ENCODE measurements around the gene FBXL4.

The FBXL4 gene

DNA sequence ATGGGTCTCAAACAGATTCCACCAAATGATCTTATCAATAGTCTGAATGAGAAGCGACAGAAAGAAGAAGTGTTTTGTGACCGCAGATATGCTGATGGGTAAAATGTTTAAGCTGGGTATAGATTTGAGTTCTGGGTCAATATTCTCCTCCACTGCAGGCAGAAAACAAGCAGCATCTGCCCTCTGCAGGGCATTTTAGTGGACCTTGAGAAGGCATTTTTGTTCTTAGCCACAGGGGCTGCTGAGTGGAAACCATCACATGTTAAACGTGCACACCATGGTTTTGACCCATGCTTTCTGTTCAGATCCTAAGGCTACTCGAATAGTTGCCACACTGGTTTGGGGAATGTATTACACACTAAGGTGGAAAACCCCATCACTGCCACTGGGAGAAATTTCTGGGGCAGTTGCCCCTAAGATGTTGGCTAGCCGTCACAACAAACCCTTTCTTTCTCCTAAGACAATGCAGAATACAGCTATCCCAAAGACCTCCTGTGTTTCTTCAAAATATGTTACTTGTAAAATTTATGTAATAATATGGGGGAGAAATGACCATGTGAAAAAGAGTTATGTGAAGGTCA, 107.9 kb downstream of the FBXL4 start:
- H3K27me3 ChIP-seq (ENCODE audit: control insufficient read depth, insufficient read depth, low read length): peaks cover 99% of the 10 kb centered on the region

DNA sequence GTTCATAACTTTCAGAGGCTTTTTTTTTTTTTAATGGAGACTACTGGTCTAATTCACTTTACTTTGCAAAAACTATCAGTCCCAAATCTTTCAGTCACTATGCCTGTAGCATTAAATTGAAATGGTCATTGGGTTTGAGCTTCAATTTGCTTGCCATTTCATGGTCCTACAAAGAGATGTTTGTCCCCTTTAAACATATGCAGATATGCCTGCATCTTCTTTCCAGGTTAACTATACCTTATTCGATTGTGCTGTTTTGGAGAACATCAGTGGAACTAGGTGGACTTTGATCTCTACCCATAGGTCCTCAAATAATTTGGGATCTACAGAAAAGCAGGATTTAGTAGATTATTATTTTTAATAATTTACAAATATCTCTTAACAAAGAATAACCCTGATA, 108.8 kb downstream of the FBXL4 start:
- Histone ChIP-seq H3K9ac (ENCODE audit: low read depth, low read length) (no peak overlapping the region), H3K4me1 (ENCODE audit: control insufficient read depth, insufficient read depth, low read length) (peaks cover 42% of the 10 kb centered on the region), H3K9me3 (ENCODE audit: control insufficient read depth, insufficient read depth, low read length) (no peaks in the 10 kb centered on the region), H3K36me3 (ENCODE audit: control insufficient read depth, insufficient read depth, low read length) (no peaks in the 10 kb centered on the region), H3K4me3 (ENCODE audit: low read depth, low read length) (no peak overlapping the region), H3K27ac (ENCODE audit: low read depth, low read length) (no peak overlapping the region), H3K27me3 (ENCODE audit: control insufficient read depth, insufficient read depth, low read length) (peaks cover 96% of the 10 kb centered on the region)

More for the DNA sequence above, 107.9 kb downstream of the FBXL4 start:
- H3K4me1 ChIP-seq (ENCODE audit: control insufficient read depth, insufficient read depth, low read length): peaks cover 47% of the 10 kb centered on the region
- H3K36me3 ChIP-seq (ENCODE audit: control insufficient read depth, insufficient read depth, low read length): no peaks in the 10 kb centered on the region
- H3K9ac ChIP-seq (ENCODE audit: low read depth, low read length): no peak overlapping the region
- H3K9me3 ChIP-seq (ENCODE audit: control insufficient read depth, insufficient read depth, low read length): no peaks in the 10 kb centered on the region
- no peak overlapping the region for H3K27ac ChIP-seq (ENCODE audit: low read depth, low read length)
- H3K4me3 ChIP-seq (ENCODE audit: low read depth, low read length): no peak overlapping the region

DNA sequence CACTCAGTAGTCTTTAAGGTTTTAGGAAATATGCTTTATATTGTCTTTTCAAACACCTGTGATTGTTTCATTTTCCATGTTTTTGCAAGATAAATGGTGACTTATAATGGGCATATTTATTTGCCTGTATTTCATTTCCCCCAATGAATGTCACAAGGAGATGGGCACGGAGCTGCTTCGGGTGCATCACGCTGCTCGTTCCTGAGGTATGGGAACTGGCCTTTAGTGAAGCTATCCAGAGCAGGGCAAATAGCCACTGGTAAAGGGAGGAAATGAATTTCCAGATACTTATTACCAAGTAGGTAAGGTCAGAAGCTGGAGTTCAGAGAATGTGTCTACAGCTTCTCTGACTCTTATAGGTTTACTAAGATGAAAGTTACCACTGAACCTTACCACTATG, 109.7 kb downstream of the FBXL4 start:
- no peak overlapping the region for H3K4me3 ChIP-seq (ENCODE audit: low read depth, low read length)
- no peaks in the 10 kb centered on the region for H3K9me3 ChIP-seq (ENCODE audit: control insufficient read depth, insufficient read depth, low read length)
- H3K4me1 ChIP-seq (ENCODE audit: control insufficient read depth, insufficient read depth, low read length): peaks cover 39% of the 10 kb centered on the region
- H3K27ac ChIP-seq (ENCODE audit: low read depth, low read length): no peak overlapping the region
- H3K36me3 ChIP-seq (ENCODE audit: control insufficient read depth, insufficient read depth, low read length): no peaks in the 10 kb centered on the region
- H3K27me3 ChIP-seq (ENCODE audit: control insufficient read depth, insufficient read depth, low read length): peaks cover 96% of the 10 kb centered on the region
- no peak overlapping the region for H3K9ac ChIP-seq (ENCODE audit: low read depth, low read length)

DNA sequence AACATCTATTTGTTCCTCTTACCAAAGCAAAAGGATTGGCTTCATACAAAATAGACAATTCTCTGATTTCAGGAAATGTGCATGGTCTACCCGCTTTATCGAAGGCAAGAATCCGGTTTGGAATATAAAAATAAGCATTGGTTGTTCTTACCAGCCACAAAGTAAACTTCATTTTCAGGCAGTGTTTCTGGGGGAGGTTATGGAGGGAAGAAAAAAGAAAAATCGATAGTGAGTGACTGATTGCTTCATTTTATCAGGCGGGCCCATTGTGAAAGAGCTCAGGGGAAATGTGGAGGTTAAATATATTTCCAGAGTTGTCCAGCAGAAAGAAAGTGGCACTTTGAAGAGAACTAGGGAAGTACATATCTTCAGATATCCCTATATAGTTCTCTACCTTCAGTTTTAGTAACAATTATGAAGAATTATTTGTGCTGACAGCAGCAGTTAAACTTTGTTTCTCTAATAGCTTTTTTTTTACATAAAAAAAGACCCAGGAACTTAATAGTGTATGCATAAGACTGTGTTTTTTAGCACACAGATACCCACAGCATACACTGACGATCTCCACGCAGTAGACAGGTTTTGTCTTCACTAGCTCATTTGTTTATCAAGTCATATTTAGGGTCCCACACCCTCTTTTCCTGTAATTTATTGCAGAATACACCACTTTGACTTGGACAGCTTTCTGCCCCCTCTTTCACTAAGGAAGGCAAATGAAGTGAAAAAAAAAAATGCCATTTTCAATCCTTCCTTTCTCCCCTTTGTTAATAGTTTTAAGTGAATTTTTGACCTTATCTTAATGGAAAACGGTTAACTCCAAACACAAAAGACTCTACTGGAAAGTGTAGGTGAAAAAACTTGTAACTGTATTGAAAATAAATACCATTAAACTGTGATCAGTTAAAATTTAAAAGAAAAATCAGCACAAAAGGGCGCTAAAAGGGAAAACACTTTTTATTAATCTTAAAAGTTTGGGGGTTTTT, 110.5 kb downstream of the FBXL4 start:
- Histone ChIP-seq H3K36me3 (ENCODE audit: control insufficient read depth, insufficient read depth, low read length) (no peaks in the 10 kb centered on the region), H3K27me3 (ENCODE audit: control insufficient read depth, insufficient read depth, low read length) (peaks cover 96% of the 10 kb centered on the region), H3K9ac (ENCODE audit: low read depth, low read length) (no peak overlapping the region), H3K4me3 (ENCODE audit: low read depth, low read length) (peak overlapping the region; percentile 42; the same call in 1 of the 2 replicates), H3K9me3 (ENCODE audit: control insufficient read depth, insufficient read depth, low read length) (no peaks in the 10 kb centered on the region), H3K27ac (ENCODE audit: low read depth, low read length) (no peak overlapping the region), H3K4me1 (ENCODE audit: control insufficient read depth, insufficient read depth, low read length) (peaks cover 41% of the 10 kb centered on the region)

DNA sequence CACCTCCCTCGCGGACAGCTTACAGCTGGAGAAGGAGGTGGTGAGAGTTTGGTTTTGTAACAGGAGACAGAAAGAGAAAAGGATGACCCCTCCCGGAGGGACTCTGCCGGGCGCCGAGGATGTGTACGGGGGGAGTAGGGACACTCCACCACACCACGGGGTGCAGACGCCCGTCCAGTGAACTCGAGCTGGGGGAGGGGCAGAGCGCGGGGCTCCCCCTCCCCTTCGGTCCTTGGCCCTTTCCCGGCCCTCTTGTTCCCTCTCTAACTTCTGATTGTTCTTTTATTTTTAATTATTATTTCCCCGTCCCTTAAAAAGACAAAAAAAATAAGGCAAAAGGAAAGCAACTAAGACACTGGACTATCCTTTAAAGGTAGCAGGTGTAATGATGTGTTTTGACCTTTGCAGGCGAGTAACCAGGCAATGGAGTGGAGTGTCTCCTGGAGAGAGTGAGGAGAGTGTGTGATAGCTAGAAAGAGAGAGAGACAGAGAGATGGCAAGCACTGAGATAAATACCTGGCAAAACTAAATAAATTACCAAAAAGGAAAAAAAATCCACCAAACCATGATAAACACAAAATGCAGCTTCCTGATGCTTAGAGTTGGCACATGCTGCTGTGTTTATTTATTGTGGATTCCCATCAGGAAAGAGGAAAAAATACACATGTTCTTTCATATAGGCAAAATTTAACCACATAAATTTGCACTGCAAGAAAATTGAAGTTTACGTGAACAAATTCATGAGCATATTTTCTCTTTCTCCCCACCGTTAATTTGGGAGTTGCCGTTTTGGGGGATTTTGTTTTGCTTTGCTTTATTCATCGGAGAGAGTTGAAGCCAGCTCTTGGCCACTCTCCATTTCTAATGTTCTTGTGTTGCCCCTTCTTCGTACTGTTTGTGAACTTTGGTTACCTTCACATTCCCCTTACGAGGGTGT, 111.5 kb downstream of the FBXL4 start:
- Histone ChIP-seq H3K9me3 (ENCODE audit: control insufficient read depth, insufficient read depth, low read length) (no peaks in the 10 kb centered on the region), H3K4me1 (ENCODE audit: control insufficient read depth, insufficient read depth, low read length) (peaks cover 46% of the 10 kb centered on the region), H3K9ac (ENCODE audit: low read depth, low read length) (no peak overlapping the region), H3K4me3 (ENCODE audit: low read depth, low read length) (peak overlapping the region; percentile 42), H3K27me3 (ENCODE audit: control insufficient read depth, insufficient read depth, low read length) (peaks cover 96% of the 10 kb centered on the region), H3K27ac (ENCODE audit: low read depth, low read length) (no peak overlapping the region), H3K36me3 (ENCODE audit: control insufficient read depth, insufficient read depth, low read length) (no peaks in the 10 kb centered on the region)

DNA sequence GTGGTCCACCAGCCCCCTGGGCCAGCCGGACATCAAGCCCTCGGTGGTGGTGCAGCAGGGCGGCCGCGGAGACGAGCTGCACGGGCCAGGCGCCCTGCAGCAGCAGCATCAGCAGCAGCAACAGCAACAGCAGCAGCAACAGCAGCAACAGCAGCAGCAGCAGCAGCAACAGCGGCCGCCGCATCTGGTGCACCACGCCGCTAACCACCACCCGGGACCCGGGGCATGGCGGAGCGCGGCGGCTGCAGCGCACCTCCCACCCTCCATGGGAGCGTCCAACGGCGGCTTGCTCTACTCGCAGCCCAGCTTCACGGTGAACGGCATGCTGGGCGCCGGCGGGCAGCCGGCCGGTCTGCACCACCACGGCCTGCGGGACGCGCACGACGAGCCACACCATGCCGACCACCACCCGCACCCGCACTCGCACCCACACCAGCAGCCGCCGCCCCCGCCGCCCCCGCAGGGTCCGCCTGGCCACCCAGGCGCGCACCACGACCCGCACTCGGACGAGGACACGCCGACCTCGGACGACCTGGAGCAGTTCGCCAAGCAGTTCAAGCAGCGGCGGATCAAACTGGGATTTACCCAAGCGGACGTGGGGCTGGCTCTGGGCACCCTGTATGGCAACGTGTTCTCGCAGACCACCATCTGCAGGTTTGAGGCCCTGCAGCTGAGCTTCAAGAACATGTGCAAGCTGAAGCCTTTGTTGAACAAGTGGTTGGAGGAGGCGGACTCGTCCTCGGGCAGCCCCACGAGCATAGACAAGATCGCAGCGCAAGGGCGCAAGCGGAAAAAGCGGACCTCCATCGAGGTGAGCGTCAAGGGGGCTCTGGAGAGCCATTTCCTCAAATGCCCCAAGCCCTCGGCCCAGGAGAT, 112.4 kb downstream of the FBXL4 start:
- no peak overlapping the region for H3K27ac ChIP-seq (ENCODE audit: low read depth, low read length)
- H3K36me3 ChIP-seq (ENCODE audit: control insufficient read depth, insufficient read depth, low read length): no peaks in the 10 kb centered on the region
- H3K4me3 ChIP-seq (ENCODE audit: low read depth, low read length): peak overlapping the region; percentile 42
- H3K4me1 ChIP-seq (ENCODE audit: control insufficient read depth, insufficient read depth, low read length): peaks cover 53% of the 10 kb centered on the region
- H3K9me3 ChIP-seq (ENCODE audit: control insufficient read depth, insufficient read depth, low read length): no peaks in the 10 kb centered on the region
- no peak overlapping the region for H3K9ac ChIP-seq (ENCODE audit: low read depth, low read length)
- H3K27me3 ChIP-seq (ENCODE audit: control insufficient read depth, insufficient read depth, low read length): peaks cover 96% of the 10 kb centered on the region

DNA sequence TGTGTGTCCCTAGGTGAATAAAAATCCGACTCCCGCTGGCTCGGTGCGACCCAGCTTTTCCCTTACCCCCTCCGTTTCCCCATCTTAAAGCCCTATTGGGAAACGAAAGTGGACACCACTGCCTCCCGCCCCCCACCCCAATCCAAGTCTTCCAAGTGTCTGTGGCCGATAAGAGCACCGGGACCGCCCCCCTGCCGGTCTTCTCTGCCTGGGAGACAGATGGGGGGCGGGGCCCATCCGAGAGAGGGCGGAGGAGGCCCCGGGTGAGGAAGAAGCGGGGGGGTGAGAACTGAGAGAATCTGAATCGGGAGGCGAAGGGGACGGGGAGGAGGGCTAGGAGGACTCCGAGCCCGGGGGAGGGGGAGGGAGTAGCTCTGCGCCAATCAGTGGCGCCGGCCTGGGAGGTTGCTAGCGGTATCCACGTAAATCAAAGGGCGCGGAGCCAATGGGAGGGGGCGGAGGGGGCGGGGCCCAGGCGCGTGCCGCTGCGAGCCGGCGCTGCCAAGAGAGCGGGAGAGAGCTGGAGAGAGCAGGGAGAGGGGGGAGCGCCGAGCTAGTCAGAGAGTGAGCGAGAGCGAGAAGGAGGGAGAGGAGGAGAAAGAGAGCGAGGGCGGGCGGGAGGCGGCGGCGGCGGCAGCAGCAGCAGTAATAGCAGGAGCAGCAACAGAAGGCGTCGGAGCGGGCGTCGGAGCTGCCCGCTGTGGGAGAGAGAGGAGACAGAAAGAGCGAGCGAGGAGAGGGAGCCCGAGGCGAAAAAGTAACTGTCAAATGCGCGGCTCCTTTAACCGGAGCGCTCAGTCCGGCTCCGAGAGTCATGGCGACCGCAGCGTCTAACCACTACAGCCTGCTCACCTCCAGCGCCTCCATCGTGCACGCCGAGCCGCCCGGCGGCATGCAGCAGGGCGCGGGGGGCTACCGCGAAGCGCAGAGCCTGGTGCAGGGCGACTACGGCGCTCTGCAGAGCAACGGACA, 113.4 kb downstream of the FBXL4 start, which contains the start of gene POU3F2:
Gene POU3F2, plus strand, starts transcription at position 515 of the 972 bp plus-strand sequence. Its CDS starts 300 bp downstream, at position 815.
- H3K4me1 ChIP-seq (ENCODE audit: control insufficient read depth, insufficient read depth, low read length): peaks cover 55% of the 10 kb centered on the region
- H3K4me3 ChIP-seq (ENCODE audit: low read depth, low read length): peak within 1 kb of the TSS; percentile 59
- no peaks in the 10 kb centered on the region for H3K36me3 ChIP-seq (ENCODE audit: control insufficient read depth, insufficient read depth, low read length)
- H3K9me3 ChIP-seq (ENCODE audit: control insufficient read depth, insufficient read depth, low read length): no peaks in the 10 kb centered on the region
- no peak within 1 kb of the TSS for H3K27ac ChIP-seq (ENCODE audit: low read depth, low read length)
- H3K9ac ChIP-seq (ENCODE audit: low read depth, low read length): no peak within 1 kb of the TSS
- H3K27me3 ChIP-seq (ENCODE audit: control insufficient read depth, insufficient read depth, low read length): peaks cover 96% of the 10 kb centered on the region

DNA sequence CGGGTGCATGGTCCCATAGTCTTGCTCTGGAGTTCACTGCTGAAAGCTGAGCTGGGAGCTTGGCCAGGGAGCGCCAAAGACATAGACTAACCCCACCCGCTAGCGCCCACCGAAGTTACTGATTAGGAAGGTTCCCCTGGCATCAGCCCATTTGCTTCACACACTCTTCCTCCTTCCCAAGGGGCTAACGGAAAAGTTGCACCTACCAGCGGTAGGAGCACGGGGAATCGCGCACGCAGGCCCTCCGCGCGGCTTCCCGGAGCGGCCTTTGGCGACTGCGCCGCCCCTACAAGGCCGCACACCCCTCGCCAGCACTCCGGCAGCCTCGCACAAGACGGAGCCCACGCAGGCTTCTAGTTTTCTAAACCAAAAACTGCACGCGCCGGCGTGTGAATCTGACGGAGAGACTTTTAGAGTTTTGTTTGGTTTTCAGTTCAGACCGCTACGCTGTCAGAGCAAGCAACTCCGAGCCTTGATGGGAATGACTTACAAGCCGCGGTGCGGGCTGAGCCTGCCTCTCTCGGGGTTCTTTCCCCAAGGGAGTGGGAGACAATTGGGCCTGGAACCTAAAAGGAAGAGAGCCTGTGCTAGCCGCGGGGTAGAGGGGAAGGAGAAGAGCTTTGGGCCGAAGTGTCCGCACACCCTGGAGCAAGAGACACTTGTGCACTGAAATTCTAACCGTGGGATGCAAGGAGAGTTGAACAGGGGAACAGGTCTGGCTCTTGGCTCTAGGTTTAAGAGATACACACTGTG, 114.3 kb downstream of the FBXL4 start:
- Histone ChIP-seq H3K36me3 (ENCODE audit: control insufficient read depth, insufficient read depth, low read length) (no peaks in the 10 kb centered on the region), H3K4me1 (ENCODE audit: control insufficient read depth, insufficient read depth, low read length) (peaks cover 56% of the 10 kb centered on the region), H3K9me3 (ENCODE audit: control insufficient read depth, insufficient read depth, low read length) (no peaks in the 10 kb centered on the region), H3K4me3 (ENCODE audit: low read depth, low read length) (peak overlapping the region; percentile 57), H3K27ac (ENCODE audit: low read depth, low read length) (no peak overlapping the region), H3K27me3 (ENCODE audit: control insufficient read depth, insufficient read depth, low read length) (peaks cover 96% of the 10 kb centered on the region), H3K9ac (ENCODE audit: low read depth, low read length) (no peak overlapping the region)

DNA sequence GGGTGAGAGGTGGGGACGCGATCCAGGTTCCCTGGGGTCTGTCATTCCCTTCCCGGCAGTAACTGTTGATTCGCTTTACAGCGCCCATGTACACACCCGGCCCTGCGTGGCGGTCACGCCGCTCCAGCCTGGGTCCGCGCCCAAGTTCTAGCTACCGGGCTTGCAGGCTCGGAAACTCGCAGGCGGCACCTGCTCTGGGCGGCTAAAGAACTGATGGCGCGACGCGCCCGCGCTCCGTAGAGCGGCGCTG, 114.8 kb downstream of the FBXL4 start:
- Histone ChIP-seq H3K27me3 (ENCODE audit: control insufficient read depth, insufficient read depth, low read length) (peaks cover 96% of the 10 kb centered on the region), H3K27ac (ENCODE audit: low read depth, low read length) (no peak overlapping the region), H3K9ac (ENCODE audit: low read depth, low read length) (no peak overlapping the region), H3K36me3 (ENCODE audit: control insufficient read depth, insufficient read depth, low read length) (no peaks in the 10 kb centered on the region), H3K9me3 (ENCODE audit: control insufficient read depth, insufficient read depth, low read length) (no peaks in the 10 kb centered on the region), H3K4me3 (ENCODE audit: low read depth, low read length) (peak overlapping the region; percentile 57), H3K4me1 (ENCODE audit: control insufficient read depth, insufficient read depth, low read length) (peaks cover 55% of the 10 kb centered on the region)
